Choroid plexus epithelial cell (primary cell): Measurements from ENCODE around the gene DNAAF1.

Experiments
- DNase-seq: peaks from one replicate; pipeline ENCODE4 v3.0.0-alpha.2; 2010; ENCODE audit warnings: low read depth
- H3K4me3 ChIP-seq: 2 replicates; pipeline ENCODE4 v1.5.1; 2011; ENCODE audit warnings: low read depth, mild to moderate bottlenecking, control low read depth, low read length, moderate library complexity
- TF ChIP-seq, protein P1 (sequence below): conservative IDR thresholded peaks from 2 replicates; pipeline ENCODE4 v1.5.1; 2011; ENCODE audit warnings: low read depth, mild to moderate bottlenecking, control low read depth, inconsistent platforms, low read length, moderate library complexity

Gene DNAAF1

GRCh38 chr16:84159800-84160199 lies 14.7 kb downstream of the DNAAF1 start:
- TF ChIP-seq, protein P1, sequence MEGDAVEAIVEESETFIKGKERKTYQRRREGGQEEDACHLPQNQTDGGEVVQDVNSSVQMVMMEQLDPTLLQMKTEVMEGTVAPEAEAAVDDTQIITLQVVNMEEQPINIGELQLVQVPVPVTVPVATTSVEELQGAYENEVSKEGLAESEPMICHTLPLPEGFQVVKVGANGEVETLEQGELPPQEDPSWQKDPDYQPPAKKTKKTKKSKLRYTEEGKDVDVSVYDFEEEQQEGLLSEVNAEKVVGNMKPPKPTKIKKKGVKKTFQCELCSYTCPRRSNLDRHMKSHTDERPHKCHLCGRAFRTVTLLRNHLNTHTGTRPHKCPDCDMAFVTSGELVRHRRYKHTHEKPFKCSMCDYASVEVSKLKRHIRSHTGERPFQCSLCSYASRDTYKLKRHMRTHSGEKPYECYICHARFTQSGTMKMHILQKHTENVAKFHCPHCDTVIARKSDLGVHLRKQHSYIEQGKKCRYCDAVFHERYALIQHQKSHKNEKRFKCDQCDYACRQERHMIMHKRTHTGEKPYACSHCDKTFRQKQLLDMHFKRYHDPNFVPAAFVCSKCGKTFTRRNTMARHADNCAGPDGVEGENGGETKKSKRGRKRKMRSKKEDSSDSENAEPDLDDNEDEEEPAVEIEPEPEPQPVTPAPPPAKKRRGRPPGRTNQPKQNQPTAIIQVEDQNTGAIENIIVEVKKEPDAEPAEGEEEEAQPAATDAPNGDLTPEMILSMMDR = no peak
- DNase-seq = no peak
- no peak overlapping the region for H3K4me3 ChIP-seq

- no peak for DNase-seq
- TF ChIP-seq, protein P1 = no peak
- H3K4me3 ChIP-seq = no peak overlapping the region
Measured at GRCh38 chr16:84161037-84161436, 15.9 kb downstream of the DNAAF1 start.

- no peak overlapping the region for H3K4me3 ChIP-seq
- no peak for DNase-seq
- TF ChIP-seq, protein P1 = no peak
Measured at GRCh38 chr16:84161801-84162200, 16.7 kb downstream of the DNAAF1 start.

DNA sequence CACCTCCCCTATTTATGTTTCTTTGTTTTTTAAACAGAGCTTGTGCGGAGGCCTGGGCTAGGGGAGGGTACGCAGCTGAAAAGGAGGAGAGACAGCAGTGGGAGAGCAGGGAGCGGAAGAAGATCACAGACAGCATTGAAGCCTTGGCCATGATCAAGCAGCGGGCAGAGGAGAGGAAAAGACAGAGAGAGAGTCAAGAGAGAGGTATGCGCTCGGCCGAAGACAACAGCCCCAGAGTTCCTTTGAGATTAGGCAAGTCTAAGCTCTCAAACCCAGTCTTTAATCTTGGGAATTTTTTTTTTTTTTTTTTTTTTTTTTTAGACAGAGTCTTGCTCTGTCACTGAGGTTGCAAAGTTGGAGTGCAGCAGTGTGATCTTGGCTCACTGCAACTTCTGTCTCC lies 20.6 kb downstream of the DNAAF1 start:
- no peak for DNase-seq
- H3K4me3 ChIP-seq = no peak overlapping the region
- TF ChIP-seq, protein P1 = no peak

DNA sequence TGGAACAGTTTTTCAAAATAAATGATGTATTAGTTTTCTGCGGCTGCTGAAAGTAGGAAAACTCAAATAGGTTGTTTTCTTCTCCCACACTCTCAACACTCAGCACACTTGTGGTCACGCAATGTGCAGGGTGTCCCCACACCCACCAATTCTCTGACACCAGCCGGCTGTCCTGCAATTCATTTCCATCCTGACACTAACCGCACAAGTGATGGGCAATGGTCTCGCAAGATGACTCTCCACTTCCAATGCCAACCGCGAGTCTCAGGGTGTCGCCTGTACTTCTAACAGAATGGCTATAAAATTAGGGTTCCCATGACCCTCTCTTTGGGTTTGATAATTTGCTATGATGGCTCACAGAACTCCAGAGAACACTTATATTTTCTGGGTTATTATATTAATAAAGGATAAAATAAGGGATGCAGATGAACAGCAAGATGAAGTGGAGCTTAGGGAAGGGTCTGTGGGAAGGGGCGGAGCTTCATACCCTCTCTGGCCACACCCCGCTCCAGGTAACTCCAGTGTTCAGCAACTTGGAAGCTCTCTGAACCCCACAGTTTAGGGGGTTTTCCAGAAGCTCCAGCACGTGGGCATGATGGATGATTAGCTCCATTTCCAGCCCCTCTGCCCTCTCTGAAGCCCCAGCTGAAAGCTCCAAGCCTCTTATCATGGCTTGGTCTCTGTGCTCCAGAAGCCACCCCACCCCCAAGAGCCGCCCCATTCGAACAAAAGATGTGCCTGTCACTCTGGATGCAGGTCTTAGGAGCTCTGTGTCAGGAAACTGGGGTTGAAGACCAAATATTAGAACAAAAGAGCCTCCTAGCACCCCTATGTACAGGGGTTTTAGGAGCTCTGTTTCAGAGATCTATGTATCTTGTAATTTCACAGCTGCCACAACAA lies 21.9 kb downstream of the DNAAF1 start:
- TF ChIP-seq, protein P1 = no peak
- no peak overlapping the region for H3K4me3 ChIP-seq
- DNase-seq = no peak

DNA sequence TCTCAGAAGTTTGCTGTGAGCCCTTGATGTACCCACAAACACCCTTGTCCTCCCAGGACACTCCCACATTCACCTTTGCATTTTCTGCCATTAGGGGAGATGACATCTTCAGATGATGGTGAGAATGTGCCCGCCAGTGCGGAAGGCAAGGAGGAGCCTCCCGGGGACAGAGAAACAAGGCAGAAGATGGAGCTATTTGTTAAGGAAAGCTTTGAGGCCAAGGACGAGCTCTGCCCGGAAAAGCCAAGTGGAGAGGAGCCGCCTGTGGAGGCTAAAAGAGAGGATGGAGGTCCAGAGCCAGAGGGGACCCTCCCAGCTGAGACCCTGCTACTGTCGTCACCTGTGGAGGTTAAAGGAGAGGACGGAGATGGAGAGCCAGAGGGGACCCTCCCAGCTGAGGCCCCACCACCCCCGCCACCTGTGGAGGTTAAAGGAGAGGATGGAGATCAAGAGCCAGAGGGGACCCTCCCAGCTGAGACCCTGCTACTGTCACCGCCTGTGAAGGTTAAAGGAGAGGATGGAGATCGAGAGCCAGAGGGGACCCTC lies 24.7 kb downstream of the DNAAF1 start:
- no peak overlapping the region for H3K4me3 ChIP-seq
- DNase-seq = no peak
- TF ChIP-seq, protein P1 = no peak
